Measurements from ENCODE around the gene TOX4.

DNA sequence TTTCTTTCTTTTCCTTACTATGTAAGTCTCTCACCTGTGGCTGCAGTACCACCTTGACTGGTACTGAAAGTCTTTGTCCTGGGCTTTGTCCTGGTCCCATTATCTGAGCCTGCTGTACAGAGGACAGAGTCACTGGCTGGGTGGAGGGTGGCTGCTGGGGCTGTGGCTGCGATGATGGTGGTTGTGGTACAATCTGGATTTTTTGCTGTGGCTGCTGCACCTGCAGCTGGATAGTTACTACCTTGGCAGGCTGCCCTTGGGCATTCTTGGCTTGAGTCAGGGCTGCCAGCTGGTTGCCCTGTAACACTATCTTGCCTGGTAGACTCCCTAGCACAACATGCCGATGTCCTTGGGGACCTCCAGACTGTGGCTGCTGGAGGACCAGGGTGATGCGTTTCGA lies 48.1 kb upstream of the TOX4 start:
- TF ChIP-seq GATA3 (IDR thresholded peaks at IDR 0.05; ENCODE audit: low read depth, low read length), result no peak
- no peak for TF ChIP-seq GATA2 (IDR thresholded peaks at IDR 0.05; ENCODE audit: low read depth, low read length)
